ENCODE results near the gene GRK7. TPM values are rescaled to one million over a fixed set of nuclear protein-coding genes. Genes with fewer than 3 reads are reported as not detected.

Gene GRK7
- total RNA-seq, 1 experiment from 2014 or later, result not detected

GRCh38 chr3:141722081-141722480 lies 41.1 kb upstream of the GRK7 start:
- Histone ChIP-seq H3K4me3 (replicated peaks in 1 of 2; ENCODE audit: low read depth in 1 of 2, low read length in 2 of 2) (no peak overlapping the region), H3K79me2 (ENCODE audit: insufficient read depth, low read length) (no peaks in the 10 kb centered on the region), H3K9ac (ENCODE audit: low read length) (no peak overlapping the region), H3K9me3 (ENCODE audit: control insufficient read depth in 1 of 2, insufficient read depth in 1 of 2, low read depth in 1 of 2, low read length in 2 of 2) (no peaks in the 10 kb centered on the region), H3K27me3 (ENCODE audit: insufficient read depth, low read length) (no peaks in the 10 kb centered on the region), H3K36me3 (ENCODE audit: control insufficient read depth in 1 of 2, insufficient read depth in 2 of 2, low read length in 2 of 2) (no peaks in the 10 kb centered on the region), H3K27ac (ENCODE audit: low read depth, low read length) (no peak overlapping the region), H3K4me1 (ENCODE audit: control insufficient read depth in 1 of 2, insufficient read depth in 2 of 2, low read length in 2 of 2) (no peaks in the 10 kb centered on the region), H3K4me2 (ENCODE audit: low read length) (no peak overlapping the region), H3K9me2 (ENCODE audit: insufficient read depth) (no peaks in the 10 kb centered on the region), H2AFZ (ENCODE audit: low read depth, low read length, poor library complexity, severe bottlenecking) (no peak overlapping the region), H4K20me1 (ENCODE audit: insufficient read depth) (no peaks in the 10 kb centered on the region)
- no peak for DNase-seq (ENCODE audit: low read depth, low spot score)
- TF ChIP-seq POLR2A (IDR thresholded peaks at IDR 0.05; ENCODE audit: borderline replicate concordance, extremely low read depth, insufficient read depth, insufficient read length), result no peak
- no peak for TF ChIP-seq REST (IDR thresholded peaks at IDR 0.05; ENCODE audit: low read depth)
- no peak for TF ChIP-seq YY1 (IDR thresholded peaks at IDR 0.05; ENCODE audit: extremely low read depth, insufficient replicate concordance, low read depth, low read length)
- no peak for TF ChIP-seq EZH2phosphoT487 (IDR thresholded peaks at IDR 0.05; ENCODE audit: borderline replicate concordance)
- TF ChIP-seq, protein P1, sequence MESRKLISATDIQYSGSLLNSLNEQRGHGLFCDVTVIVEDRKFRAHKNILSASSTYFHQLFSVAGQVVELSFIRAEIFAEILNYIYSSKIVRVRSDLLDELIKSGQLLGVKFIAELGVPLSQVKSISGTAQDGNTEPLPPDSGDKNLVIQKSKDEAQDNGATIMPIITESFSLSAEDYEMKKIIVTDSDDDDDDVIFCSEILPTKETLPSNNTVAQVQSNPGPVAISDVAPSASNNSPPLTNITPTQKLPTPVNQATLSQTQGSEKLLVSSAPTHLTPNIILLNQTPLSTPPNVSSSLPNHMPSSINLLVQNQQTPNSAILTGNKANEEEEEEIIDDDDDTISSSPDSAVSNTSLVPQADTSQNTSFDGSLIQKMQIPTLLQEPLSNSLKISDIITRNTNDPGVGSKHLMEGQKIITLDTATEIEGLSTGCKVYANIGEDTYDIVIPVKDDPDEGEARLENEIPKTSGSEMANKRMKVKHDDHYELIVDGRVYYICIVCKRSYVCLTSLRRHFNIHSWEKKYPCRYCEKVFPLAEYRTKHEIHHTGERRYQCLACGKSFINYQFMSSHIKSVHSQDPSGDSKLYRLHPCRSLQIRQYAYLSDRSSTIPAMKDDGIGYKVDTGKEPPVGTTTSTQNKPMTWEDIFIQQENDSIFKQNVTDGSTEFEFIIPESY (IDR thresholded peaks at IDR 0.05; ENCODE audit: extremely low read depth, insufficient replicate concordance, low read length), result no peak
- TF ChIP-seq, protein P2, sequence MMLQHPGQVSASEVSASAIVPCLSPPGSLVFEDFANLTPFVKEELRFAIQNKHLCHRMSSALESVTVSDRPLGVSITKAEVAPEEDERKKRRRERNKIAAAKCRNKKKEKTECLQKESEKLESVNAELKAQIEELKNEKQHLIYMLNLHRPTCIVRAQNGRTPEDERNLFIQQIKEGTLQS (IDR thresholded peaks at IDR 0.05), result no peak
- TF ChIP-seq EGR1 (IDR thresholded peaks at IDR 0.05; ENCODE audit: low read depth), result no peak
- TF ChIP-seq SP1 (IDR thresholded peaks at IDR 0.05; ENCODE audit: low read depth), result no peak
- no peak for TF ChIP-seq ZNF274 (IDR thresholded peaks at IDR 0.05; ENCODE audit: low read depth, low read length)
- no peak for TF ChIP-seq JUND (IDR thresholded peaks at IDR 0.05)
- TF ChIP-seq MAX (IDR thresholded peaks at IDR 0.05), result no peak
- TF ChIP-seq FOSL1 (IDR thresholded peaks at IDR 0.05; ENCODE audit: low read depth), result no peak
- TF ChIP-seq CBX3 (IDR thresholded peaks at IDR 0.05; ENCODE audit: low read depth), result no peak
- no peak for TF ChIP-seq RAD21 (IDR thresholded peaks at IDR 0.05; ENCODE audit: low read depth)
- TF ChIP-seq TCF7L2 (IDR thresholded peaks at IDR 0.05; ENCODE audit: borderline replicate concordance, extremely low read depth, insufficient read depth, insufficient read length), result no peak
- TF ChIP-seq CEBPB (IDR thresholded peaks at IDR 0.05; ENCODE audit: low read depth), result no peak
- no peak for TF ChIP-seq ZFX (IDR thresholded peaks at IDR 0.05)
- RAD21 ChIA-PET (ENCODE audit: low non-redundant PET in 1 of 2, low total read pairs in 2 of 2, uncharacterized antibody in 2 of 2, unreplicated experiment in 2 of 2), result no interaction called here
- no peak for ATAC-seq
- CTCF ChIA-PET, result no interaction called here
- intact Hi-C loops (cut with micrococcal nuclease), result no loop called here
- no TSS peak for BruUV-seq (replicated peaks)
- POLR2A ChIA-PET, result no interaction called here
